ENCODE measurements around the gene RAB31. TPM values are rescaled to one million over a fixed set of nuclear protein-coding genes. Genes with fewer than 3 reads are reported as not detected.

RAB31 gene
- total RNA-seq, 1 donor from 2014 or later, result 18.9 TPM

- DNase-seq (ENCODE audit: low read depth, low spot score), result no peak
- H3K4me1 Mint-ChIP-seq, result no peaks in the 10 kb centered on the region
- no peak overlapping the region for H3K27ac Mint-ChIP-seq (ENCODE audit: unreplicated experiment)
- no peak for TF ChIP-seq CTCF (conservative IDR thresholded peaks at IDR 0.05)
- H3K9me3 Mint-ChIP-seq, result no peaks in the 10 kb centered on the region
- peaks cover 2% of the 10 kb centered on the region for H3K27me3 Mint-ChIP-seq (ENCODE audit: low read depth)
- no peaks in the 10 kb centered on the region for H3K36me3 Mint-ChIP-seq (ENCODE audit: low read depth)
- H3K4me3 Mint-ChIP-seq, result no peak overlapping the region
These were observed 7.8 kb upstream of the RAB31 start for GRCh38 chr18:9700261-9700796.

- Mint-ChIP-seq H3K9me3 (no peaks in the 10 kb centered on the region), H3K36me3 (ENCODE audit: low read depth) (no peaks in the 10 kb centered on the region), H3K4me3 (no peak overlapping the region), H3K27me3 (ENCODE audit: low read depth) (peaks cover 11% of the 10 kb centered on the region), H3K27ac (ENCODE audit: unreplicated experiment) (no peak overlapping the region), H3K4me1 (peaks cover 2% of the 10 kb centered on the region)
- no peak for TF ChIP-seq CTCF (conservative IDR thresholded peaks at IDR 0.05)
- no peak for DNase-seq (ENCODE audit: low read depth, low spot score)
These were observed 6.3 kb upstream of the RAB31 start for GRCh38 chr18:9701609-9702349.

GRCh38 chr18:9704233-9705118 lies 3.6 kb upstream of the RAB31 start:
- no peak for TF ChIP-seq CTCF (conservative IDR thresholded peaks at IDR 0.05)
- no peak for DNase-seq (ENCODE audit: low read depth, low spot score)
- Mint-ChIP-seq H3K4me1 (peaks cover 17% of the 10 kb centered on the region), H3K36me3 (ENCODE audit: low read depth) (no peaks in the 10 kb centered on the region), H3K9me3 (no peaks in the 10 kb centered on the region), H3K27me3 (ENCODE audit: low read depth) (peaks cover 31% of the 10 kb centered on the region), H3K4me3 (no peak overlapping the region), H3K27ac (ENCODE audit: unreplicated experiment) (no peak overlapping the region)

- no peak for TF ChIP-seq CTCF (conservative IDR thresholded peaks at IDR 0.05)
- no peak overlapping the region for H3K4me3 Mint-ChIP-seq
- no peak for DNase-seq (ENCODE audit: low read depth, low spot score)
- H3K9me3 Mint-ChIP-seq, result no peaks in the 10 kb centered on the region
- H3K27ac Mint-ChIP-seq (ENCODE audit: unreplicated experiment), result no peak overlapping the region
- H3K4me1 Mint-ChIP-seq, result peaks cover 24% of the 10 kb centered on the region
- no peaks in the 10 kb centered on the region for H3K36me3 Mint-ChIP-seq (ENCODE audit: low read depth)
- peaks cover 40% of the 10 kb centered on the region for H3K27me3 Mint-ChIP-seq (ENCODE audit: low read depth)
These were observed 2.8 kb upstream of the RAB31 start for GRCh38 chr18:9705183-9705829.

All from neural crest cell (in vitro differentiated cells).